SK-N-SH (cell line): ENCODE measurements around the gene MACROH2A2. TPM values are rescaled to one million over a fixed set of nuclear protein-coding genes. Genes with fewer than 3 reads are reported as not detected.

Experiments
- CTCF ChIA-PET: fragments of 300-600, 350-600 bp; formaldehyde crosslinking; extraction: SDS; loops from one replicate; lab custom pipeline; 2021; lab: Yijun Ruan, JAX
- POLR2A ChIA-PET: fragments of 350-600 bp; sonication (Branson Sonifier 250); formaldehyde crosslinking; extraction: SDS; loops from one replicate; lab custom pipeline; 2020; ENCODE audit warnings: antibody characterized with exemption, inconsistent platforms; lab: Yijun Ruan, JAX
- DNase-seq: peaks from one replicate; pipeline ENCODE4 v3.0.0; 2012
- H2AFZ ChIP-seq: fragments of 200-600 bp; sonication (generic); 2 replicates; pipeline ENCODE4 v1.8.1; 2016; ENCODE audit warnings: antibody characterized with exemption, mild to moderate bottlenecking, low read depth
- H3F3A ChIP-seq: fragments of 200-600 bp; sonication (generic); replicated peaks from 2 replicates; pipeline ENCODE3; 2016; ENCODE audit warnings: antibody characterized with exemption, mild to moderate bottlenecking; ENCODE audit not compliant: insufficient read depth
- H3K27ac ChIP-seq, 2 experiments: fragments of 200-500 bp in 1 of 2; fragments of 200-600 bp in 1 of 2; sonication (Bioruptor generic) in 1 of 2; sonication (generic), shearing (Covaris generic) in 1 of 2; 2 replicates each; pipeline versions ENCODE4 v1.5.1 to v1.6.1; 2014 to 2016; ENCODE audit warnings: low read depth in 2 of 2, inconsistent platforms in 1 of 2, low read length in 1 of 2, mild to moderate bottlenecking in 1 of 2, mixed read lengths in 1 of 2
- H3K27me3 ChIP-seq: fragments of 200-600 bp; sonication (generic), shearing (Covaris generic); 2 replicates; pipeline ENCODE4 v1.6.1; 2016; ENCODE audit warnings: mixed run types; ENCODE audit not compliant: insufficient read depth
- H3K36me3 ChIP-seq, 2 experiments: fragments of 200-500 bp in 1 of 2; fragments of 200-600 bp in 1 of 2; sonication (Bioruptor generic) in 1 of 2; sonication (generic) in 1 of 2; replicated peaks in 1 of 2; 2 replicates each; pipeline versions ENCODE3 to v1.5.1; 2014 to 2016; ENCODE audit warnings: low read length in 1 of 2, mild to moderate bottlenecking in 1 of 2; ENCODE audit not compliant: insufficient read depth in 2 of 2, control insufficient read depth in 1 of 2
- H3K4me1 ChIP-seq, 2 experiments: fragments of 200-500 bp in 1 of 2; fragments of 200-600 bp in 1 of 2; sonication (Bioruptor generic) in 1 of 2; sonication (generic), shearing (Covaris generic) in 1 of 2; 2 replicates each; pipeline versions ENCODE4 v1.5.1 to v1.6.1; 2014 to 2016; ENCODE audit warnings: low read depth in 1 of 2, low read length in 1 of 2, mixed run types in 1 of 2; ENCODE audit not compliant: insufficient read depth in 2 of 2, control insufficient read depth in 1 of 2
- H3K4me2 ChIP-seq: fragments of 200-600 bp; sonication (generic), shearing (Covaris generic); 2 replicates; pipeline ENCODE4 v1.6.1; 2017; ENCODE audit warnings: mixed run types
- H3K4me3 ChIP-seq, 2 experiments: fragments of 200-500 bp in 1 of 2; fragments of 200-600 bp in 1 of 2; sonication (Bioruptor generic) in 1 of 2; sonication (generic), shearing (Covaris generic) in 1 of 2; 2 replicates each; pipeline versions ENCODE4 v1.5.1 to v1.8.1; 2014 to 2016; ENCODE audit warnings: low read depth in 2 of 2, inconsistent platforms in 1 of 2, low read length in 1 of 2, mild to moderate bottlenecking in 1 of 2, mixed read lengths in 1 of 2, moderate library complexity in 1 of 2
- H3K79me2 ChIP-seq: fragments of 200-600 bp; sonication (generic); 2 replicates; pipeline ENCODE4 v1.8.1; 2017; ENCODE audit warnings: mild to moderate bottlenecking; ENCODE audit not compliant: insufficient read depth
- H3K9ac ChIP-seq: fragments of 200-600 bp; sonication (generic); 2 replicates; pipeline ENCODE4 v1.6.1; 2017; ENCODE audit warnings: mixed run types
- H3K9me2 ChIP-seq: fragments of 200-600 bp; sonication (generic); 2 replicates; pipeline ENCODE4 v1.6.1; 2017; ENCODE audit warnings: mixed run types
- H3K9me3 ChIP-seq: fragments of 200-600 bp; sonication (generic); 2 replicates; pipeline ENCODE4 v1.6.1; 2017; ENCODE audit warnings: mixed run types, mild to moderate bottlenecking, moderate library complexity
- H4K20me1 ChIP-seq: fragments of 200-600 bp; sonication (generic); 2 replicates; pipeline ENCODE4 v1.6.1; 2017; ENCODE audit warnings: mild to moderate bottlenecking, mixed run types; ENCODE audit not compliant: insufficient read depth
- CHD2 ChIP-seq: fragments of 150-350 bp; IDR thresholded peaks from 2 replicates; pipeline ENCODE4 v1.6.1; 2018; ENCODE audit warnings: low read length; ENCODE audit not compliant: partially characterized antibody
- GATA2 ChIP-seq: sonication (generic); formaldehyde crosslinking; IDR thresholded peaks from 2 replicates; pipeline ENCODE4 v1.5.0; 2020; ENCODE audit warnings: mild to moderate bottlenecking, missing genetic modification reagents
- NFIC ChIP-seq: IDR thresholded peaks from 2 replicates; pipeline ENCODE4 v1.4.0; 2012; ENCODE audit warnings: borderline replicate concordance
- TEAD4 ChIP-seq: IDR thresholded peaks from 2 replicates; pipeline ENCODE4 v1.4.0; 2012; ENCODE audit warnings: mild to moderate bottlenecking, borderline replicate concordance; ENCODE audit not compliant: insufficient read depth
- YY1 ChIP-seq: IDR thresholded peaks from 2 replicates; pipeline ENCODE4 v1.4.0; 2012; ENCODE audit warnings: low read depth, mild to moderate bottlenecking
- ZBTB33 ChIP-seq: IDR thresholded peaks from 2 replicates; pipeline ENCODE4 v1.4.0; 2012; ENCODE audit warnings: low read depth, borderline replicate concordance
- WGBS: methylation state at CpG from one replicate; pipeline ENCODE4 v1.1.6; 2017; ENCODE audit warnings: low lambda C conversion rate; 5-methylcytosine and 5-hydroxymethylcytosine counted together
- polyA plus RNA-seq, 3 experiments: library from polyadenylated mRNA; depleted of rRNA; stranded (reverse); fragments of >200 nt; gene quantifications; 2 replicates each; pipeline ENCODE4 v1.2.3, GENCODE V29; 2012
- TF ChIP-seq, protein P1 (sequence below): IDR thresholded peaks from 2 replicates; pipeline ENCODE4 v1.4.0; 2012; ENCODE audit warnings: low read depth
- TF ChIP-seq, protein P2 (sequence below): fragments of 150-350 bp; IDR thresholded peaks from 2 replicates; pipeline ENCODE4 v1.6.1; 2017; ENCODE audit warnings: antibody characterized with exemption, low read length, low read depth, borderline replicate concordance

Gene MACROH2A2
- polyA plus RNA-seq, 1 of the 3 experiments (the other 2 are of a cell fraction) = 28.9 TPM

GRCh38 chr10:70087616-70088307 is 35.1 kb downstream of the MACROH2A2 start (continued):
- no peak for TF ChIP-seq TEAD4
- TF ChIP-seq, protein P1, sequence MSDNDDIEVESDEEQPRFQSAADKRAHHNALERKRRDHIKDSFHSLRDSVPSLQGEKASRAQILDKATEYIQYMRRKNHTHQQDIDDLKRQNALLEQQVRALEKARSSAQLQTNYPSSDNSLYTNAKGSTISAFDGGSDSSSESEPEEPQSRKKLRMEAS = no peak
- TF ChIP-seq, all 33 proteins: peak for 0

GRCh38 chr10:70088308-70088698 is 35.7 kb downstream of the MACROH2A2 start:
- ChIA-PET POLR2A (no interaction called here), CTCF (interaction anchor here (0.6 to 3.7 kb wide), 2 partner anchors 28 to 508 kb away, joined by 3 to 11 read pairs; no protein-coding TSS in a partner anchor)
- no peaks in the 10 kb centered on the region for H3F3A ChIP-seq
- H2AFZ ChIP-seq = no peak overlapping the region
- H3K27me3 ChIP-seq = no peaks in the 10 kb centered on the region
- H4K20me1 ChIP-seq = no peaks in the 10 kb centered on the region
- DNase-seq = no peak
- TF ChIP-seq ZBTB33 = no peak
- no peaks in the 10 kb centered on the region for H3K9me3 ChIP-seq
- H3K4me3 ChIP-seq = no peak overlapping the region
- H3K9me2 ChIP-seq = no peaks in the 10 kb centered on the region
- WGBS = 93% methylated on average over 3 of the region's 3 CpGs
- H3K4me2 ChIP-seq = no peak overlapping the region
- H3K27ac ChIP-seq = no peak overlapping the region
- H3K36me3 ChIP-seq = peaks cover 6 to 13% of the 10 kb centered on the region in 2 experiments
- no peaks in the 10 kb centered on the region for H3K4me1 ChIP-seq
- H3K79me2 ChIP-seq = no peaks in the 10 kb centered on the region
- no peak overlapping the region for H3K9ac ChIP-seq

DNA sequence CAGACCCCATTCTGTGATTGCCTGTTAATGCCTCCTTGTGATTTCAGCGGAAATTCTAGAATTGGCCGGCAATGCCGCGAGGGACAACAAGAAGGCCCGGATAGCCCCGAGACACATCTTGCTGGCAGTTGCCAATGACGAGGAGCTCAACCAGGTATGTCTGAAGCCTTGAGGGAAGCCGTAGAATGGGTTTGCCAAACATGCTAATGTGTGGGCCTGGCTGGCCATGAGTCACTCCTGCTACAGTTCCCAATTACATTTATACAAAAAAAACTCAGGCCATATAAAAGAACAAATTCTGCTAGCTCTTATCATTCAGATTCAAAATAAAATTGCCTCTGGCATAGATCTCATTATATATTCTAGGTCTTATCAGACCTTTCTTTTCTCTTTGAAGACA is 37.4 kb downstream of the MACROH2A2 start:
- no peaks in the 10 kb centered on the region for H3K79me2 ChIP-seq
- no peaks in the 10 kb centered on the region for H3K27me3 ChIP-seq
- no peak overlapping the region for H2AFZ ChIP-seq
- no peaks in the 10 kb centered on the region for H3K9me2 ChIP-seq
- DNase-seq = no peak
- POLR2A ChIA-PET = interaction anchor here (1.0 kb wide), 1 partner anchor 38 kb away, joined by 4 read pairs; no protein-coding TSS in a partner anchor
- H3K36me3 ChIP-seq = peaks cover 14 to 29% of the 10 kb centered on the region in 2 experiments
- no peak overlapping the region for H3K27ac ChIP-seq
- no peaks in the 10 kb centered on the region for H4K20me1 ChIP-seq
- no peaks in the 10 kb centered on the region for H3K9me3 ChIP-seq
- no peak overlapping the region for H3K9ac ChIP-seq
- H3F3A ChIP-seq = no peaks in the 10 kb centered on the region
- 97% methylated on average over 6 of the region's 8 CpGs for WGBS
- CTCF ChIA-PET = interaction anchor here (1.5 to 3.7 kb wide), 2 partner anchors 16 to 26 kb away, joined by 7 to 11 read pairs; no protein-coding TSS in a partner anchor
- no peak overlapping the region for H3K4me3 ChIP-seq
- TF ChIP-seq GATA2 (CRISPR knock-in tag) (no peak), CHD2 (no peak), YY1 (no peak), NFIC (no peak)
- TF ChIP-seq, protein P2, sequence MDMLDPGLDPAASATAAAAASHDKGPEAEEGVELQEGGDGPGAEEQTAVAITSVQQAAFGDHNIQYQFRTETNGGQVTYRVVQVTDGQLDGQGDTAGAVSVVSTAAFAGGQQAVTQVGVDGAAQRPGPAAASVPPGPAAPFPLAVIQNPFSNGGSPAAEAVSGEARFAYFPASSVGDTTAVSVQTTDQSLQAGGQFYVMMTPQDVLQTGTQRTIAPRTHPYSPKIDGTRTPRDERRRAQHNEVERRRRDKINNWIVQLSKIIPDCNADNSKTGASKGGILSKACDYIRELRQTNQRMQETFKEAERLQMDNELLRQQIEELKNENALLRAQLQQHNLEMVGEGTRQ = no peak
- H3K4me1 ChIP-seq = no peaks in the 10 kb centered on the region
- no peak overlapping the region for H3K4me2 ChIP-seq
